CD14-positive monocyte (primary cell): Measurements from ENCODE around the gene RING1. TPM values are rescaled to one million over a fixed set of nuclear protein-coding genes. Genes with fewer than 3 reads are reported as not detected.

Experiments
- DNase-seq, 3 donors: peaks; one replicate each; pipeline ENCODE4 v3.0.0-alpha.2; 2011 to 2022
- H2AFZ ChIP-seq: 2 replicates; pipeline ENCODE4 v1.6.0; 2012; ENCODE audit warnings: mild to moderate bottlenecking, low read depth, low read length, inconsistent platforms; ENCODE audit not compliant: insufficient read depth, poor library complexity, severe bottlenecking
- H3K27ac ChIP-seq, 2 donors: 1 replicate in 1 of 2; 2 replicates in 1 of 2; pipeline ENCODE4 v1.5.1; 2012 to 2013; ENCODE audit warnings: low read length in 2 of 2, control low read depth in 1 of 2, inconsistent platforms in 1 of 2, low read depth in 1 of 2, mild to moderate bottlenecking in 1 of 2
- H3K27me3 ChIP-seq, 2 donors: one replicate each; pipeline versions ENCODE4 v1.6.0 to v1.6.1; 2011 to 2013; ENCODE audit warnings: low read length in 2 of 2; ENCODE audit not compliant: control insufficient read depth in 2 of 2, insufficient read depth in 2 of 2
- H3K36me3 ChIP-seq, 2 donors: replicated peaks in 1 of 2; 1 replicate in 1 of 2; 2 replicates in 1 of 2; pipeline versions ENCODE4 v1.5.1 to v1.6.1; 2012 to 2013; ENCODE audit warnings: low read length in 2 of 2, control low read depth in 1 of 2, inconsistent platforms in 1 of 2, mild to moderate bottlenecking in 1 of 2; ENCODE audit not compliant: insufficient read depth in 2 of 2, control insufficient read depth in 1 of 2
- H3K4me1 ChIP-seq, 2 donors: 1 replicate in 1 of 2; 2 replicates in 1 of 2; pipeline versions ENCODE4 v1.5.1 to v1.6.1; 2012 to 2013; ENCODE audit warnings: low read length in 2 of 2, control low read depth in 1 of 2, inconsistent platforms in 1 of 2, mild to moderate bottlenecking in 1 of 2, moderate library complexity in 1 of 2; ENCODE audit not compliant: insufficient read depth in 2 of 2, control insufficient read depth in 1 of 2
- H3K4me2 ChIP-seq: replicated peaks from 2 replicates; pipeline ENCODE3; 2012; ENCODE audit warnings: low read length, moderate library complexity, mild to moderate bottlenecking; ENCODE audit not compliant: poor library complexity, severe bottlenecking; ENCODE audit errors: extremely low read depth
- H3K4me3 ChIP-seq, 3 experiments: fragments of 200-600 bp in 1 of 3; sonication (generic) in 1 of 3; replicated peaks in 1 of 3; 1 replicate in 2 of 3; 2 replicates in 1 of 3; pipeline ENCODE4 v1.5.1; 2011 to 2013; ENCODE audit warnings: low read length in 3 of 3, mild to moderate bottlenecking in 3 of 3, control low read depth in 2 of 3, low read depth in 2 of 3, inconsistent platforms in 1 of 3, moderate library complexity in 1 of 3
- H3K79me2 ChIP-seq: 2 replicates; pipeline ENCODE4 v1.6.0; 2012; ENCODE audit warnings: mild to moderate bottlenecking, control low read depth, inconsistent platforms, low read length, moderate library complexity; ENCODE audit not compliant: insufficient read depth
- H3K9ac ChIP-seq: 2 replicates; pipeline ENCODE4 v1.6.0; 2017; ENCODE audit warnings: low read length, mild to moderate bottlenecking; ENCODE audit not compliant: insufficient read depth, poor library complexity, severe bottlenecking
- H3K9me3 ChIP-seq, 2 donors: replicated peaks in 1 of 2; 1 replicate in 1 of 2; 2 replicates in 1 of 2; pipeline versions ENCODE4 v1.5.1 to v1.6.1; 2012 to 2013; ENCODE audit warnings: low read length in 2 of 2, control low read depth in 1 of 2; ENCODE audit not compliant: control insufficient read depth in 1 of 2, insufficient read depth in 1 of 2
- H4K20me1 ChIP-seq: 2 replicates; pipeline ENCODE4 v1.6.0; 2012; ENCODE audit warnings: mild to moderate bottlenecking, low read length, control low read depth, moderate library complexity; ENCODE audit not compliant: insufficient read depth
- H3K27ac Mint-ChIP-seq, 7 donors: one replicate each; pipeline ENCODE4 v1.8.0; 2020; ENCODE audit warnings: mild to moderate bottlenecking in 7 of 7, mixed read lengths in 7 of 7, moderate library complexity in 6 of 7, inconsistent platforms in 2 of 7
- H3K27me3 Mint-ChIP-seq, 3 donors: one replicate each; pipeline ENCODE4 v1.8.0; 2021 to 2022; ENCODE audit warnings: low read depth in 3 of 3, mild to moderate bottlenecking in 3 of 3, mixed read lengths in 3 of 3, moderate library complexity in 3 of 3, inconsistent platforms in 1 of 3
- H3K36me3 Mint-ChIP-seq, 2 donors: one replicate each; pipeline ENCODE4 v1.8.0; 2020; ENCODE audit warnings: mixed read lengths in 2 of 2, inconsistent platforms in 1 of 2, mild to moderate bottlenecking in 1 of 2
- H3K4me1 Mint-ChIP-seq: one replicate; pipeline ENCODE4 v1.8.0; 2020; ENCODE audit warnings: mild to moderate bottlenecking, mixed read lengths
- H3K4me3 Mint-ChIP-seq, 2 donors: one replicate each; pipeline ENCODE4 v1.8.0; 2020; ENCODE audit warnings: mild to moderate bottlenecking in 2 of 2, mixed read lengths in 2 of 2, moderate library complexity in 1 of 2
- H3K9me3 Mint-ChIP-seq, 7 donors: one replicate each; pipeline ENCODE4 v1.8.0; 2020 to 2022; ENCODE audit warnings: mixed read lengths in 7 of 7, mild to moderate bottlenecking in 6 of 7, moderate library complexity in 6 of 7, inconsistent platforms in 2 of 7
- CTCF ChIP-seq: fragments of 200-600 bp; IDR thresholded peaks from one replicate; pipeline ENCODE4 v1.8.0; 2022; ENCODE audit warnings: antibody characterized with exemption, mild to moderate bottlenecking
- WGBS: methylation state at CpG from one replicate; pipeline ENCODE4 v1.1.5; 2013; ENCODE audit warnings: missing lambda C conversion rate; ENCODE audit not compliant: insufficient coverage; 5-methylcytosine and 5-hydroxymethylcytosine counted together
- intact Hi-C, 2 donors: fragments of 100-400 bp; cut with micrococcal nuclease; formaldehyde crosslinking; loops; one replicate each; pipeline versions ENCODE4 v1.15.0 to v1.15.1; 2023
- polyA plus RNA-seq, 3 donors: library from polyadenylated mRNA; depleted of rRNA in 1 of 3; unstranded in 2 of 3; stranded (reverse) in 1 of 3; fragments of 300-500 nt in 2 of 3; fragments of >200 nt in 1 of 3; fragmentation: Illumina TruSeq in 2 of 3; gene quantifications; 1 replicate in 2 of 3; 2 replicates in 1 of 3; pipeline ENCODE4 v1.2.3, GENCODE V29; 2012 to 2021

The RING1 gene
- polyA plus RNA-seq, 3 donors = 4.6 to 27.9 (median 5.7) TPM

GRCh38 chr6:33216117-33216649 lies 7.9 kb downstream of the RING1 start:
- Histone ChIP-seq H2AFZ (no peak overlapping the region), H3K27me3 (peaks cover 10 to 28% of the 10 kb centered on the region in 2 donors), H3K4me3 (no peak overlapping the region), H4K20me1 (no peaks in the 10 kb centered on the region), H3K27ac (no peak overlapping the region), H3K36me3 (peaks cover 0 to 12% of the 10 kb centered on the region in 2 donors), H3K9ac (no peak overlapping the region), H3K9me3 (no peaks in the 10 kb centered on the region), H3K4me2 (no peak overlapping the region), H3K79me2 (no peaks in the 10 kb centered on the region), H3K4me1 (peaks cover 14 to 16% of the 10 kb centered on the region in 2 donors)
- no peak overlapping the region for H3K4me3 Mint-ChIP-seq
- H3K27me3 Mint-ChIP-seq = peaks cover 30 to 37% (median 36%) of the 10 kb centered on the region in 3 donors
- peaks cover 8 to 19% of the 10 kb centered on the region in 2 donors for H3K36me3 Mint-ChIP-seq
- peaks cover 19% of the 10 kb centered on the region for H3K4me1 Mint-ChIP-seq
- no peak for DNase-seq
- no peak overlapping the region for H3K27ac Mint-ChIP-seq
- 90% methylated on average over 3 of the region's 4 CpGs for WGBS
- intact Hi-C loops = no loop called here
- no peak for TF ChIP-seq CTCF
- peaks cover 0 to 7% (median 0%) of the 10 kb centered on the region in 7 donors for H3K9me3 Mint-ChIP-seq

GRCh38 chr6:33217246-33217645 lies 8.9 kb downstream of the RING1 start:
- intact Hi-C loops = no loop called here
- H3K9me3 ChIP-seq = no peaks in the 10 kb centered on the region
- no peak overlapping the region for H3K4me3 Mint-ChIP-seq
- H3K4me1 ChIP-seq = peaks cover 14 to 16% of the 10 kb centered on the region in 2 donors
- H3K79me2 ChIP-seq = no peaks in the 10 kb centered on the region
- peaks cover 0 to 7% (median 0%) of the 10 kb centered on the region in 7 donors for H3K9me3 Mint-ChIP-seq
- peaks cover 4 to 13% of the 10 kb centered on the region in 2 donors for H3K36me3 Mint-ChIP-seq
- WGBS = no CpG with 5 or more reads among the region's 6 CpGs
- H3K9ac ChIP-seq = no peak overlapping the region
- H2AFZ ChIP-seq = no peak overlapping the region
- H3K36me3 ChIP-seq = peaks cover 0 to 2% of the 10 kb centered on the region in 2 donors
- H3K4me1 Mint-ChIP-seq = peaks cover 19% of the 10 kb centered on the region
- H3K27me3 ChIP-seq = peaks cover 10 to 32% of the 10 kb centered on the region in 2 donors
- no peak overlapping the region for H3K27ac ChIP-seq
- peaks cover 36 to 39% (median 37%) of the 10 kb centered on the region in 3 donors for H3K27me3 Mint-ChIP-seq
- H4K20me1 ChIP-seq = no peaks in the 10 kb centered on the region
- H3K27ac Mint-ChIP-seq = no peak overlapping the region
- no peak for TF ChIP-seq CTCF
- H3K4me2 ChIP-seq = no peak overlapping the region
- H3K4me3 ChIP-seq = no peak overlapping the region
- DNase-seq = no peak
